HuH-7.5 (cell line): Measurements from ENCODE around the gene GOLGA6C.
A peak's percentile ranks its signal among the peaks of the same experiment; 100 is the strongest.
"Not testable (repeated sequence)": the region's sequence is repeated elsewhere in the genome, so short reads cannot be mapped to it uniquely, and the experiment has no call there.

Experiments
- DNase-seq: peaks from one replicate; pipeline ENCODE4 v3.0.0; 2011; ENCODE audit warnings: low spot score

The GOLGA6C gene

DNA sequence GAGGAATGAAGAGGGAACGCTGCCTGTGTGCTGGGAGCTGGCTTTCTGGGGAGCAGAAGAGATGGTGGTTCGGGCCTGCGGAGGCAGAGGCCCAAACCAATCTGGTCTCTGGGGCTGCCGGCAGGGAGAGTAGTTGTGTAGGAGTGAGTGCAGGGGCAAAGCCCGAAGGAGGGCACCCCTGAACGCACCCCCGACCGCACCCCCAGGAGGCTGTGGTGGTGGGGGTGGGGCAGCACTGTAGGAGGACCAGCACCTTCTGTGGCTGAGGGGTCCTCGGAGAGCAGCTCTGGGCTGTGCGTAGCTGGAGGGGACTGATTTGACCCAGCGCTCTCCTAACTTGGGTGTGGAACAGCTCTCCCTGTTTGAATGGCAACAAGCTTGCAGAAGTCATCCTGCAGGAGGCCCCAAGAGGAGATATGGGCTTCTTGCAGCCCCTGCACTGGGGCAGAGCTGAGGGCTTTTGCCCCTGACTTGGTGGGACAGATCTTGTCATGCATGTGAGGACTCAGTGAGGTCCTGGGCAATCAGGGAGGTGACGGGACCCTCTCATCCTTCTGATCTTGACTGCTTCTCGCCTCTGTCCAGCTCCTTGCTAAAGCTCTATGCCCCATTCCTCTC is 30.4 kb upstream of the GOLGA6C start:
- peak; percentile 8 for DNase-seq

DNA sequence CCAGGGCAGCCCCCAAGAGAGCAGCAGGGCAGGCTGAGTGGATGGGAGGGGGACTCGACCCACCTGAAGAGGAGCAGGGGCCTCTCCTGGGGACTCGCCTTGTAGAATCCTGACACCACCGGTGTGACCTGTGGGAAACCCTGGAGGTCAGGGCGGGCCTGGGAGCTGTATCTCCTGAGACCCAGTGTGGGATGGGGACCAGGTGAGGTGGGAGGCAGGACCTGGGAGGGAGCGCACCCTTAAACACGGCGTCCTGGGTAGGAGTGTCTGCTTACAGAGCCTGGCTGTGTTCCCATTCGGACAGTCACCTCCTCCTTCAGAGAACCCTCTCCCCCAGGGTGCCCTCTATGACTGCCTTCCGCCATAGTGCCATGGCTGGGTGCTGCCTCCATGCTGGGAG is 29.3 kb upstream of the GOLGA6C start:
- peak; percentile 10 for DNase-seq

DNA sequence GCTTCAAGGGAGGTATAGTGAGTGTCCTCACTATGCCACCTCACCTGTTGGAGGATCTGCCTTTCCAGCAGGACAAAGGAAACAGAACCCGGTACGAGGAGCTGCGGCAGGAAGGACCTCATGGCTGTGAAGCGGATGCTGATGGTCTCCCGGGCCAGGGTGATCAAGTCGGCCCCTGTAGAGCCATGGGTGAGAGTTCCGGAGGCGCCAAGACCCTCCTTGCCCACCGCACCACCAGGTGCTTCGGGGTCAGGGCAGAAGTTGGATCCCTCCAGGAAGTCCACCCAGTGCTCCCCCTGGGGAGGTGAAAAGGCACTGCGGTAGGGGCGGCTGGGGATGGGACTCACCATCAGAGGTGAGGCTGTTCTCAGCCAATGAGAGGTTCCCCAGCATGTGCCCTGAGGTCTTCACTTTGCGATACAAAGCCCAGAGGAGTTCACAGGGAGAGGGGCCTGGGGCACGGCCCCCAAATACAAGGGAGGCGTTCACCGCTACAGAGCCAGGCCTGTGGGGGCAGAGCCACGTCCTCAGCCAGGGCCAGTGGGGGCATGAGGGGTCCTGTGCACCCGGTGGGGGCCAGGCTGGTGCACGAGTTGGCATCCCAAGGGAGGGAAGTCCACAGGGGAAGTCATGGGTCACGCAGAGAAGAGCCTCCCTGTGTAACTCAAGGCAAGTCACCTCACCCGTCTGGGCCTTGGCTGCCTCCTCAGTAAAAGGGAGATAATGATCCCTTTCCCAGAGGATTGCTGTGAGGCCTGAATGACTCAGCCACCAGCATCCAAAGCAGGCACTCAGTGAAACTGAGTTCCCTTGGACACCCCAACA is 28.7 kb upstream of the GOLGA6C start:
- DNase-seq = peak; percentile 31

GRCh38 chr15:75230016-75230343 is 28.2 kb upstream of the GOLGA6C start:
- no peak for DNase-seq

- DNase-seq = peak; percentile 85
Measured at GRCh38 chr15:75230551-75231371, 27.4 kb upstream of the GOLGA6C start.

DNA sequence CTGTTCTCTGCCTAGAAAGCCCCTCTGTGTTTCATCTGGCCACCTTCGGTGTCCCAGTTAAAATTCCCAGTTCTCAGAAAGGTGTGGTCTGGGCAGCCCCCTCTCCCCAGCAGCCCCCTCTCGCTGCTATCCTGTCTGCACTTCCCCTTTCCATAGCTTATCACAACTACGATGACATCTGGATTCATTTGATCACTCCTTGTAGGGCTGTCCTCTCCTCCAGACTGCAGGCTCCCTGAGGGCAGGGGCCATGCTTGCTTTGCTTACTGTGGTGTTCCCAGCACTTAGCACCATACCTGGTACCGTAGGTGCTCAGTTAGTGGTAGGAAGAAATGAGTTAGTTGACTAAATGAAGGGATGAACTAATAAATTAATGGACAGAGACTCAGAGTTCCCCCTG is 26.3 kb upstream of the GOLGA6C start:
- DNase-seq = no peak

DNA sequence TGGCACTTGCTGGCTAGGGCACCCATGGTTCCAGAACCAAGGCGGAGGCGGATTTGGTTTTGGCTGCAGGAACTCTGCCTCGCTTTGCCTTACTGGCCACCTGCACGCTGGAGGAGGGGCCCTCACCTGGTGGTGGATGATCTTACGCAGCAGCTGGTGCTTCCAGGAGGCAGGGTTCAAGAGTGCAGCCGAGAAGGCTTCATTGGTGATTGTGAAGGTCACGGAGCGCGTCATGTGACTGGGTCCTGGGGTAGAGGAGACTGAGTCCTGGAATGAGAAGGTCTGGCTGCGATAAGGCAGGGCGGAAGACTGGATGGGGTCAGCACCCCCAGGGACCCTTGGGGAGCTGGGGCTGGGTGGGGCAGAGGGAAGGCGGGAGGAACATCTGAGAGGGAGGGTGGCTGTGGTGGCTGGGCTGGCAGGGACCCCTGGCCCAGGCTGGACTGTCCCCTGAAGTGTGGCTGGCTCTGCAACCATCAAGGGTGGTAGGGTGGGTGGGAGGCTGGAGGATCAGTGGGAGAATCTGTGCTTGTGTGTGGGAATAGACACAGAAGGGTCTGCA is 25.8 kb upstream of the GOLGA6C start:
- peak; percentile 20 for DNase-seq

DNA sequence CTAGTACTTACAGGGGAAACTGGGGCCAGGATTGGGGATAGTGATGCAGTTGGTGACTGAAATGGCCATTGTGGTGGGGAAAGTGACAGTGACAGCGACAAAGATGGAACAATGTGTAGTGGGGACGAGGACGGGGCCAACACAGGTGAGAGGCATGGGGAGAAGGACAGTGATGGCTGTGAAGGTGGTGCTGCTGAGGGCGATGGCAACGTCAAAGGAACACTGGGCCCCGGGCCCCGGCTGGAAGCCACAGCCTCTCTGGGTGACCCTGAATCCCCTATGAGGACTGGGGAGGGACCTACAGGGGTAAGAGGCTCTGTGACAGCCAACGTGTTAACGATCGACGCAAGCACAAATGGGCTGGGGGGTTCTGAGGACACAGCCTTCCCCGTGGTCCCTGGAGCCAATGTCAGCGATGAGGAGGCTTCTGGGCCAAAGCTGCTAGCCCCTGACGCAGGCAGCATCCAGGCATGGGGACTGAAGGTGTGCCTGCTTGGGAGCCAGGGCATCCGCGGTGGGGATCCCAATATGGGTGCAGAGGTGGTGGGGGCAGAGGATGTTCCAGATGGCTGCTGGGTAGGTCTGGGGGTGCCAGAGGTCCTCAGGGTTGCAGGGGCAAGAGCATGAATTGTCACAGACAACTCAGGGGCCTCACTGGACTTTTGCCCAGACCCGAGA is 25.2 kb upstream of the GOLGA6C start:
- no peak for DNase-seq

DNA sequence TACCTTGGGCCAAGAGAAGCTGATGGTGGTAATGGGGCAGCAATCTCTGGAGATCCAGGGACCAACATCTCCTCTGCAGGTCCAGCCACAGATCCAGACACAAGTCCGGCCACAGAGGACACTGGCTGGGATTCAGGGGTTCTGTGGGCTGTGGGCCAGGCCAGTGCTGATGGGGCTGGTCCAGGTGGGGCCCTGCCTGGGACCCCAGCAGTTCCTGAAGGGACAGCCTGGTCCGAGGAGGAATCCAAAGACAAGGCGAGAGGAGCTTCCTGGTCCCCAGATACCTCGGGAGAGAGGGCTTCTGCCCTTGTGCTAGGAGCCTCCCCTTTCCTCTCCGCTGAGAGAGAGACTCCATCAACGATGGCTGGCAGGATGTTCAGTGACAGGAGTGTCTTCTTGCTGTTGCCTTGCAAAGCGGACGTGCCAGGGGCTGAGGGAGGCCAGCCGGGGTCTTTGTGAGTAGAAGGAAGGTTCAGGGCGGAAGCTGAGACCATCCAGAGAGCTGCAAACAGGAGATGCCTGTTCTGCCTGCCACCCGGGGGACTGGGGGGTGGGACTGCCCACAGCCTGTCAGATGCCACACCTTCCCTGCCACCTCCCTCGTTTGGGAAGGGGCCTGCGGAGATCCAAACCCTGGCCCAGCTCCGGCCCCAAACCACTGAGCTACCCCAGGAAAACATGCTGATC is 24.5 kb upstream of the GOLGA6C start:
- DNase-seq = peak; percentile 7

- DNase-seq = peak; percentile 16
Measured at GRCh38 chr15:75234191-75234810, 23.8 kb upstream of the GOLGA6C start.

DNA sequence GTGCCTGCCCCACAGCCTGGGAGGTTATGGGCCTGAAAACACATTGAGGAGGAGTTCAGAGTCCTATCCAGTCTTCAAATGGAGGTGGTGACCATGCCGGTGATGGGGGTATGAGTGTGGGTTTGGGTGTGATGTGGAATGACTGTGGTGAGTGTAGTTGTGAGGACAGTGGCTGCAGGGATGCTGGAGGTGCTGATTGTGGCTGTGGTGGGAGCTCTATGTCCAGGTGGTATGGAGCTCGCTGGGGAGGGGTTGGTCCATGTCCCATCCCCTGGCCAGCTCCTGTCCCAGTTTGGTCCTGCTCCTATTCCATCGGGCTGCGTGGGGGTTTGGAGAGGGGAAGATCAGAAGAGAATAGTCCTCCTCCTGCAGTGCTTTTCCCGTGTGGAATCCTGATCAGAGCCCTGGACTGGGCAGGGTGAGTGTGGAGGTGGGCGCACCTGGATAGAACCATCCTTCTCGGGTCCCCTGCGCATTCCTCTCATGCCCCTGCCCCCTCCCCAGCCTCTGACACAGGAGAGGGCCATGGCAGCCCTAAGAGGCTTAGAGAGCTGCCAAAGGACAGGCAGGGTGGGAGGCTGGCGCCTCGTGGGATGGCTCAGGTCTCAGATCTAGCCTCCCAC is 23.0 kb upstream of the GOLGA6C start:
- DNase-seq = peak; percentile 9

- no peak for DNase-seq
Measured at GRCh38 chr15:75235760-75236729, 22.1 kb upstream of the GOLGA6C start.

GRCh38 chr15:75237316-75237982 is 20.7 kb upstream of the GOLGA6C start:
- DNase-seq = peak; percentile 9

GRCh38 chr15:75238150-75238549 is 20.0 kb upstream of the GOLGA6C start:
- no peak for DNase-seq

GRCh38 chr15:75245741-75246140 is 12.4 kb upstream of the GOLGA6C start:
- DNase-seq = not testable (repeated sequence)

GRCh38 chr15:75248991-75249390 is 9.1 kb upstream of the GOLGA6C start:
- not testable (repeated sequence) for DNase-seq

- no peak for DNase-seq
Measured at GRCh38 chr15:75249726-75250125, 8.4 kb upstream of the GOLGA6C start.

- DNase-seq = not testable (repeated sequence)
Measured at GRCh38 chr15:75251343-75251742, 6.8 kb upstream of the GOLGA6C start.

DNA sequence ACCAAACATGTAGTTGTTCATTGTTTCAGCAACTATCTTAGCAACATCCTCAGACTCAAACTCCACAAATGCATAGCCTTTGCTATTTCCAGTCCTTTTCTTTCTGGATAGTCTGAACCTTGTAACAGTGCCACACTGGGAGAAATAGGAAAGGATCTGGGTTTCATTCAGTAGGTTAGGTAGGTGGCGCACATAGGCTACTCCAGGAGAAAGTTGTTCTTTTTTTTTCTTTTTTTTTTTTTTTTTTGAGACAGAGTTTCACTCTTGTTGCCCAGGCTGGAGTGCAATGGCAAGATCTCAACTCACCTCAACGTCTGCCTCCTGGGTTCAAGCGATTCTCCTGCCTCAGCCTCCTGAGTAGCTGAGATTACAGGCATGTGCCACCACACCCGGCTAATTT is 5.8 kb upstream of the GOLGA6C start:
- DNase-seq = not testable (repeated sequence)
